Measurements from ENCODE around the gene POLR2E. TPM values are rescaled to one million over a fixed set of nuclear protein-coding genes. Genes with fewer than 3 reads are reported as not detected.

Gene POLR2E
- total and polyA plus RNA-seq, 9 of the 15 experiments (the other 6 are each of a cell fraction or from before 2014, with no cell fraction given), result 3.4 to 413 (median 244) TPM

- no peak for TF ChIP-seq TCF15 (CRISPR knock-in tag; IDR thresholded peaks at IDR 0.05)
- TF ChIP-seq TRIM28 (IDR thresholded peaks at IDR 0.05), result no peak
- peak; percentile 63 for TF ChIP-seq ZBTB33 (CRISPR knock-in tag; IDR thresholded peaks at IDR 0.05)
- TF ChIP-seq ZBTB9 (CRISPR knock-in tag; IDR thresholded peaks at IDR 0.05), result no peak
- TF ChIP-seq CCNT2 (IDR thresholded peaks at IDR 0.05; ENCODE audit: borderline replicate concordance, extremely low read depth, insufficient read length, low read depth, low read length), result no peak
- TF ChIP-seq BRF1 (IDR thresholded peaks at IDR 0.05; ENCODE audit: borderline replicate concordance, extremely low read depth, insufficient read length), result no peak
- TF ChIP-seq HCFC1 (IDR thresholded peaks at IDR 0.05; ENCODE audit: low read depth, low read length), result no peak
- peak; percentile 18; the same call in 1 of the 2 replicates for TF ChIP-seq NFIC (IDR thresholded peaks at IDR 0.05)
- no peak for TF ChIP-seq KDM2B (CRISPR knock-in tag; IDR thresholded peaks at IDR 0.05)
- TF ChIP-seq ZNF121 (CRISPR knock-in tag; conservative IDR thresholded peaks at IDR 0.05), result peak; percentile 75; the same call in 1 of the 2 replicates
- no peak for TF ChIP-seq HBP1 (CRISPR knock-in tag; IDR thresholded peaks at IDR 0.05)
- peak; percentile 69 for TF ChIP-seq CBFA2T2 (conservative IDR thresholded peaks at IDR 0.05)
- TF ChIP-seq TAF7 (tag; IDR thresholded peaks at IDR 0.05), result no peak
- no peak for TF ChIP-seq PYGO2 (tag; IDR thresholded peaks at IDR 0.05)
- TF ChIP-seq CREB1 (IDR thresholded peaks at IDR 0.05), result no peak
- TF ChIP-seq CREB1 (CRISPR knock-in tag; IDR thresholded peaks at IDR 0.05), result no peak
- TF ChIP-seq ZNF76 (CRISPR knock-in tag; IDR thresholded peaks at IDR 0.05; ENCODE audit: borderline replicate concordance), result no peak
- no peak for TF ChIP-seq CLOCK (CRISPR knock-in tag; IDR thresholded peaks at IDR 0.05; ENCODE audit: borderline replicate concordance)
- no peak for TF ChIP-seq ZNF253 (CRISPR knock-in tag; conservative IDR thresholded peaks at IDR 0.05)
- no peak for TF ChIP-seq RB1 (IDR thresholded peaks at IDR 0.05; ENCODE audit: low read depth)
- peak; percentile 69; the same call in 1 of the 2 replicates for TF ChIP-seq TAL1 (IDR thresholded peaks at IDR 0.05)
Observed at GRCh38 chr19:1125601-1126467, 30.7 kb upstream of the POLR2E start (continued).

Data from K562 (cell line).